SH-SY5Y (cell line): Measurements from ENCODE around the gene GTF3C1.

Source experiments
- GATA2 ChIP-seq: IDR thresholded peaks from 2 replicates; pipeline ENCODE4 v1.6.1; 2011; ENCODE audit warnings: mild to moderate bottlenecking, low read depth, low read length
- GATA3 ChIP-seq: IDR thresholded peaks from 2 replicates; pipeline ENCODE4 v1.6.1; 2011; ENCODE audit warnings: low read depth, mild to moderate bottlenecking, low read length, moderate library complexity

DNA sequence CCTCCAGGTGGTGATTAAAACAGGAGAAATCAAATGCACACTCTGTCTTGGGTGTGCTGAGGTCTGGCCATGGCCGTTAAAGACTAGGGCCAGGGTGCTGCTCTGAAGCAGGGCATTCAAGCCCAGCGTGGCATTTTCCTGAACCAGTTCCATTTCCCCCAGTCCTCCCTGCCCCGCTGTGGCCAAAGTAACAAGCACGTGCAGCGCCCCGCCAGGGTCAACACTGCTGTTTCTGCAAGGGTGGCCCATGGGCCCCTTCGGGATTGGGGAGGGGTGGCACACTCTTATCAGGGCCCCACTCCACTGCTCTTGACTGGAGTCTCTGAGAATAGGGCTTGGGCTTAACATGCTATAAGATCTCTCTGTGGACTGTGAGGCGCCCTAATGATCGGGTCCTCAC, 74.8 kb downstream of the GTF3C1 start:
- TF ChIP-seq GATA3, result no peak
- TF ChIP-seq GATA2, result no peak
